ENCODE data around the gene LIM2. TPM values are rescaled to one million over a fixed set of nuclear protein-coding genes. Genes with fewer than 3 reads are reported as not detected.

LIM2 gene
- total RNA-seq, 1 experiment from 2014 or later, result not detected

GRCh38 chr19:51389143-51389542, 1.4 kb upstream of the LIM2 start:
- Histone ChIP-seq H3K4me3 (no peak overlapping the region), H2AFZ (no peak overlapping the region), H4K20me1 (ENCODE audit: insufficient read depth) (no peaks in the 10 kb centered on the region), H3K9me3 (ENCODE audit: insufficient read depth, low read depth) (no peaks in the 10 kb centered on the region), H3K4me2 (no peak overlapping the region), H3K27me3 (ENCODE audit: insufficient read depth, low read depth) (no peaks in the 10 kb centered on the region), H3F3A (ENCODE audit: insufficient read depth, low read depth) (peaks cover 5% of the 10 kb centered on the region), H3K79me2 (ENCODE audit: low read depth) (no peaks in the 10 kb centered on the region), H3K36me3 (ENCODE audit: low read depth) (no peaks in the 10 kb centered on the region), H3K9me2 (ENCODE audit: insufficient read depth) (no peaks in the 10 kb centered on the region), H3K27ac (no peak overlapping the region), H3K4me1 (replicated peaks; ENCODE audit: insufficient read depth) (no peaks in the 10 kb centered on the region)
- ChIA-PET CTCF (no interaction called here), POLR2A (ENCODE audit: unreplicated experiment) (no interaction called here)
- DNase-seq, result no peak
- BruUV-seq (replicated peaks), result no TSS peak
- intact Hi-C loops (cut with micrococcal nuclease; ENCODE audit: unreplicated experiment), result no loop called here
- TF ChIP-seq EZH2 (IDR thresholded peaks at IDR 0.05; ENCODE audit: low read depth) (no peak), CTCF (conservative IDR thresholded peaks at IDR 0.05) (no peak)

GRCh38 chr19:51386882-51387520, 773 bp downstream of the LIM2 start:
- BruUV-seq (replicated peaks), result no TSS peak
- Histone ChIP-seq H3K9me3 (ENCODE audit: insufficient read depth, low read depth) (no peaks in the 10 kb centered on the region), H4K20me1 (ENCODE audit: insufficient read depth) (no peaks in the 10 kb centered on the region), H3K79me2 (ENCODE audit: low read depth) (no peaks in the 10 kb centered on the region), H3K9me2 (ENCODE audit: insufficient read depth) (no peaks in the 10 kb centered on the region), H3F3A (ENCODE audit: insufficient read depth, low read depth) (no peaks in the 10 kb centered on the region), H3K4me2 (no peak overlapping the region), H3K4me3 (no peak overlapping the region), H2AFZ (no peak overlapping the region), H3K27ac (no peak overlapping the region), H3K4me1 (replicated peaks; ENCODE audit: insufficient read depth) (no peaks in the 10 kb centered on the region), H3K27me3 (ENCODE audit: insufficient read depth, low read depth) (no peaks in the 10 kb centered on the region), H3K36me3 (ENCODE audit: low read depth) (no peaks in the 10 kb centered on the region)
- DNase-seq, result no peak
- ChIA-PET POLR2A (ENCODE audit: unreplicated experiment) (no interaction called here), CTCF (interaction anchor here (0.6 kb wide), 1 partner anchor 521 kb away, joined by 3 read pairs; no protein-coding TSS in a partner anchor)
- TF ChIP-seq CTCF (conservative IDR thresholded peaks at IDR 0.05), result no peak
- no peak for TF ChIP-seq EZH2 (IDR thresholded peaks at IDR 0.05; ENCODE audit: low read depth)
- intact Hi-C loops (cut with micrococcal nuclease; ENCODE audit: unreplicated experiment), result no loop called here

- Histone ChIP-seq H3F3A (ENCODE audit: insufficient read depth, low read depth) (no peaks in the 10 kb centered on the region), H3K79me2 (ENCODE audit: low read depth) (no peaks in the 10 kb centered on the region), H3K4me1 (replicated peaks; ENCODE audit: insufficient read depth) (no peaks in the 10 kb centered on the region), H4K20me1 (ENCODE audit: insufficient read depth) (no peaks in the 10 kb centered on the region), H3K9me2 (ENCODE audit: insufficient read depth) (no peaks in the 10 kb centered on the region), H3K27ac (no peak overlapping the region), H3K9me3 (ENCODE audit: insufficient read depth, low read depth) (no peaks in the 10 kb centered on the region), H3K4me3 (no peak overlapping the region), H2AFZ (no peak overlapping the region), H3K36me3 (ENCODE audit: low read depth) (no peaks in the 10 kb centered on the region), H3K4me2 (no peak overlapping the region), H3K27me3 (ENCODE audit: insufficient read depth, low read depth) (no peaks in the 10 kb centered on the region)
- intact Hi-C loops (cut with micrococcal nuclease; ENCODE audit: unreplicated experiment), result no loop called here
- TF ChIP-seq CTCF (conservative IDR thresholded peaks at IDR 0.05) (no peak), EZH2 (IDR thresholded peaks at IDR 0.05; ENCODE audit: low read depth) (no peak)
- CTCF ChIA-PET, result no interaction called here
- POLR2A ChIA-PET (ENCODE audit: unreplicated experiment), result no interaction called here
- BruUV-seq (replicated peaks), result no TSS peak
- DNase-seq, result no peak
Observed at GRCh38 chr19:51382004-51382403, 5.8 kb downstream of the LIM2 start.

Data from PC-9 (cell line).